Heart right ventricle (tissue), 16 donors: Measurements from ENCODE around the gene VSTM4. TPM values are rescaled to one million over a fixed set of nuclear protein-coding genes. Genes with fewer than 3 reads are reported as not detected.

ENCODE experiments used
- ATAC-seq, 8 donors: fragments of 200-7000 bp; cut with Tn5 transposase; one replicate each; pipeline ENCODE4 v1.9.1; 2020; ENCODE audit warnings: mild to moderate bottlenecking in 8 of 8, moderate library complexity in 8 of 8, moderate number of reproducible peaks in 1 of 8
- DNase-seq, 2 donors: peaks; one replicate each; pipeline ENCODE4 v3.0.0-alpha.2; 2020
- H3K27ac ChIP-seq, 10 donors: fragments of 200-600 bp; sonication (generic) in 2 of 10; one replicate each; pipeline versions ENCODE4 v1.5.0 to v1.8.0; 2020 to 2022; ENCODE audit warnings: mild to moderate bottlenecking in 3 of 10
- H3K27me3 ChIP-seq, 7 donors: fragments of 200-600 bp; one replicate each; pipeline ENCODE4 v1.8.0; 2021 to 2022; ENCODE audit warnings: mild to moderate bottlenecking in 2 of 7
- H3K36me3 ChIP-seq, 9 donors: fragments of 200-600 bp; sonication (generic) in 1 of 9; one replicate each; pipeline versions ENCODE4 v1.5.0 to v1.8.0; 2020 to 2022; ENCODE audit warnings: mild to moderate bottlenecking in 2 of 9
- H3K4me1 ChIP-seq, 9 donors: fragments of 200-600 bp; sonication (generic) in 1 of 9; one replicate each; pipeline versions ENCODE4 v1.5.0 to v1.8.0; 2020 to 2022; ENCODE audit warnings: mild to moderate bottlenecking in 4 of 9
- H3K4me3 ChIP-seq, 10 donors: fragments of 200-600 bp; sonication (generic) in 2 of 10; one replicate each; pipeline versions ENCODE4 v1.5.0 to v1.8.0; 2020 to 2022; ENCODE audit warnings: mild to moderate bottlenecking in 7 of 10, moderate library complexity in 2 of 10
- H3K9me3 ChIP-seq, 11 donors: fragments of 200-600 bp in 10 of 11; sonication (generic) in 2 of 11; one replicate each; pipeline versions ENCODE4 v1.5.0 to v1.8.0; 2013 to 2022; ENCODE audit warnings: mild to moderate bottlenecking in 2 of 11, control low read depth in 1 of 11, moderate library complexity in 1 of 11
- WGBS, 2 donors: extraction: QIAGEN DNeasy Blood & Tissue Kit; methylation state at CpG; one replicate each; pipeline ENCODE4 v1.1.7; 2013; ENCODE audit warnings: inconsistent platforms in 1 of 2; 5-methylcytosine and 5-hydroxymethylcytosine counted together
- intact Hi-C, 10 donors: fragments of 100-400 bp; cut with DNase I; formaldehyde crosslinking; loops; one replicate each; pipeline versions ENCODE4 v1.11.1 to v1.14.2; 2022
- polyA plus RNA-seq, 2 donors: library from polyadenylated mRNA; stranded (reverse); fragments of 200-250 nt; gene quantifications; one replicate each; pipeline ENCODE4 v1.2.3, GENCODE V29; 2013
- total RNA-seq, 10 donors: library from RNA; stranded (reverse); fragmentation: NEBNext Ultra II Directional in 3 of 10; extraction: Animal tissue kit (Norgen Biotek cat#: 25700) in 3 of 10; gene quantifications; one replicate each; pipeline versions ENCODE4 v1.2.1 to v1.2.4, GENCODE V29; 2021 to 2023
- TF ChIP-seq, protein P1 (sequence below), 9 donors: fragments of 200-600 bp; sonication (generic) in 2 of 9; IDR thresholded peaks; one replicate each; pipeline versions ENCODE4 v1.5.0 to v1.8.0; 2021 to 2022; ENCODE audit warnings: antibody characterized with exemption in 9 of 9, mild to moderate bottlenecking in 5 of 9, moderate library complexity in 1 of 9
- donor health status: Arrhythmogenic right ventricular cardiomyopathy.
- donor health status: ischemic (EF 13 %, LVEDD 7.1; RV severe dilation, severe dysfunction).
- donor health status: healthy with polysubstance abuse.
- donor health status: DM: no; HTN: yes; CAD: no.
- donor health status: DM: no; HTN: no; CAD: no.
- donor health status: ischemic (EF 25% LVEDD 6.9; RV normal size, moderate dysfunction).
- donor health status: ischemic (EF 25% LVEDD 5.7; RV mildly dilated, moderate dysfunction).
- donor health status: healthy.
- donor health status: DM: yes; HTN: yes; CAD: no.
- donor health status: Ischemic cardiomyopathy.
- donor health status: ischemic (EF 35%, LVEDD 5.7; RV mildly dilated, moderate dysfunction).
- donor health status: nonischemic (EF 11% LVEDD 7.7; RV severe dilation, severe dysfunction).
- donor health status: DM: yes; HTN: yes; CAD: no.
- donor health status: PGD.
- donor health status: ischemic (EF 29% LVEDD 5.4; RV normal size, mild dysfunction).
- donor health status: nonischemic (EF 23%, LVEDD 6.1; RV moderate dilation, normal function).

The VSTM4 gene
- total and polyA plus RNA-seq, 12 donors, result 5.0 to 26.7 (median 16.3) TPM

DNA sequence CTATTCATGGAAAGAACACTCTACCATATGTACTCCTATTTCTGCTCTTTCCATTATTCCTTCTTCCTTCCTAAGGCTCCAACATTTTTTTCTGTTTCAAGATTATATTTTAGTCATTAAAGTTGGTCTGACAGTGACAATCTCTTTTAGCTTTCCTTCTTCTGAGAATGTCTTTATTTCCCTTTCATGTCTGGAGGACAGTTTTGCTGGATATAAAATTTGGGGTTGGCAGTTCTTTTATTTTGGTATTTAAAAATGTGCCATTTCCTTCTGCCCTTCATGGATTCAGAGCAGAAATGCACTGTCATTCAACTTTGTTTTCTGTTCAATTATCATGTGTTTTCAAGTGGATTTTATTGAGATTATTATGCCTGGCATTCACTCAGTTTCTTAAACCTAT, 53.1 kb downstream of the VSTM4 start:
- no peaks in the 10 kb centered on the region for H3K27me3 ChIP-seq
- no peak overlapping the region for H3K27ac ChIP-seq
- peaks cover 0 to 53% (median 12%) of the 10 kb centered on the region in 9 donors for H3K36me3 ChIP-seq
- ATAC-seq, result no peak
- H3K4me1 ChIP-seq, result peaks cover 0 to 21% (median 12%) of the 10 kb centered on the region in 9 donors
- DNase-seq, result no peak
- intact Hi-C loops, result no loop called here
- TF ChIP-seq, protein P1, sequence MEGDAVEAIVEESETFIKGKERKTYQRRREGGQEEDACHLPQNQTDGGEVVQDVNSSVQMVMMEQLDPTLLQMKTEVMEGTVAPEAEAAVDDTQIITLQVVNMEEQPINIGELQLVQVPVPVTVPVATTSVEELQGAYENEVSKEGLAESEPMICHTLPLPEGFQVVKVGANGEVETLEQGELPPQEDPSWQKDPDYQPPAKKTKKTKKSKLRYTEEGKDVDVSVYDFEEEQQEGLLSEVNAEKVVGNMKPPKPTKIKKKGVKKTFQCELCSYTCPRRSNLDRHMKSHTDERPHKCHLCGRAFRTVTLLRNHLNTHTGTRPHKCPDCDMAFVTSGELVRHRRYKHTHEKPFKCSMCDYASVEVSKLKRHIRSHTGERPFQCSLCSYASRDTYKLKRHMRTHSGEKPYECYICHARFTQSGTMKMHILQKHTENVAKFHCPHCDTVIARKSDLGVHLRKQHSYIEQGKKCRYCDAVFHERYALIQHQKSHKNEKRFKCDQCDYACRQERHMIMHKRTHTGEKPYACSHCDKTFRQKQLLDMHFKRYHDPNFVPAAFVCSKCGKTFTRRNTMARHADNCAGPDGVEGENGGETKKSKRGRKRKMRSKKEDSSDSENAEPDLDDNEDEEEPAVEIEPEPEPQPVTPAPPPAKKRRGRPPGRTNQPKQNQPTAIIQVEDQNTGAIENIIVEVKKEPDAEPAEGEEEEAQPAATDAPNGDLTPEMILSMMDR (IDR thresholded peaks at IDR 0.05), result no peak
- H3K4me3 ChIP-seq, result no peak overlapping the region
- H3K9me3 ChIP-seq, result peaks cover 0 to 30% (median 11%) of the 10 kb centered on the region in 11 donors

- DNase-seq (no peak), ATAC-seq (no peak)
- H3K27ac ChIP-seq, result no peak overlapping the region
- no peaks in the 10 kb centered on the region for H3K27me3 ChIP-seq
- H3K36me3 ChIP-seq, result peaks cover 0 to 53% (median 12%) of the 10 kb centered on the region in 9 donors
- TF ChIP-seq, protein P1 (IDR thresholded peaks at IDR 0.05), result no peak
- peaks cover 0 to 30% (median 11%) of the 10 kb centered on the region in 11 donors for H3K9me3 ChIP-seq
- WGBS, 2 donors, result 98 to 100% methylated on average over 1 of the region's 1 CpG
- H3K4me3 ChIP-seq, result no peak overlapping the region
- H3K4me1 ChIP-seq, result peaks cover 0 to 26% (median 13%) of the 10 kb centered on the region in 9 donors
- intact Hi-C loops, result no loop called here
These were observed 53.7 kb downstream of the VSTM4 start for GRCh38 chr10:49061667-49062066.

DNA sequence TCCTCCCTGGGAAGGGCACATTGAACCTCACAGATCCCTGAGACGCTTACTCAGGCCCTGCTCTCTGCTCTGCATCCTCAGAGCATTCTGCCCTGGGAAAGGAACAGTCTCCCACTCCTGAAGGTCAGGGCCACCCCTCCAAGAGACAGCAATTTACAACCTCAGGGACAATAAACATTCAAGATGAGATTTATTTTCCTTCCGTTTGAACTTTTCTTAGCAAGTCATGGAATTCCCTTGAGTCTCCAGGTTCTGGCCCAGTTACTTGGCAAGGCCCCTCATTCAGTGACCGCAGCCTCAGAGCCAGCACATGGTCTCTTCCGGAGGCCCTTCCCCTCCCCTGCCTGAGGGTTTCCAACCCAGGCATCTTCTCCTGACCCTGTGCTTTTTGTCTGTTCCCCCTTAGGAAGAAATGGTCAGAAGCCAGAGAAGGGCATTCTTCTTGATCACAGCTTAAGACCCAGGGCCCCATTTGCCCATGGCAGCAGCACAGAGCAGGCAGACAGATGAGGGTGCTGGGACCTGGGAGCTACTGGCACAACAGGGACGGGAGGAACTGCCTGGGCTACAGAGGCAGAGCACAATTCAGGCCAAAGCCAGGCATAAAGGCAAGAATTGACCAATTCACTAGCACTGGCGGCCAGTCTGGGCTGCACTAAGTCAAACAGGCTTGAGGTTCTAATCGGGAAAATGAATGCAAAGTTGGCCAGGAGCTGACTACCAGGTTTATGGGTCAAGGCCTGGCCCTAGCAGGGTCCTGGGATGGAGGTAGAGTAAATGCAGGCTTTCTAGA, 56.7 kb downstream of the VSTM4 start:
- Histone ChIP-seq H3K9me3 (peaks cover 0 to 30% (median 11%) of the 10 kb centered on the region in 11 donors), H3K36me3 (peaks cover 0 to 35% (median 8%) of the 10 kb centered on the region in 9 donors), H3K4me1 (peaks cover 5 to 51% (median 41%) of the 10 kb centered on the region in 9 donors), H3K4me3 (no peak overlapping the region), H3K27ac (peak overlapping the region in 6 of 10 donors; percentile 9 to 63 (median 26)), H3K27me3 (no peaks in the 10 kb centered on the region)
- peak; percentile 39 to 86 (median 73) for ATAC-seq
- WGBS, 2 donors, result 51 to 73% methylated on average over 7 of the region's 7 CpGs
- intact Hi-C loops, result loop anchor here in 3 of 10 donors (5.0 kb wide), 1 partner anchor 54 kb away; no protein-coding TSS in a partner anchor
- DNase-seq, result peak; percentile 39 to 53
- TF ChIP-seq, protein P1 (IDR thresholded peaks at IDR 0.05), result no peak

DNA sequence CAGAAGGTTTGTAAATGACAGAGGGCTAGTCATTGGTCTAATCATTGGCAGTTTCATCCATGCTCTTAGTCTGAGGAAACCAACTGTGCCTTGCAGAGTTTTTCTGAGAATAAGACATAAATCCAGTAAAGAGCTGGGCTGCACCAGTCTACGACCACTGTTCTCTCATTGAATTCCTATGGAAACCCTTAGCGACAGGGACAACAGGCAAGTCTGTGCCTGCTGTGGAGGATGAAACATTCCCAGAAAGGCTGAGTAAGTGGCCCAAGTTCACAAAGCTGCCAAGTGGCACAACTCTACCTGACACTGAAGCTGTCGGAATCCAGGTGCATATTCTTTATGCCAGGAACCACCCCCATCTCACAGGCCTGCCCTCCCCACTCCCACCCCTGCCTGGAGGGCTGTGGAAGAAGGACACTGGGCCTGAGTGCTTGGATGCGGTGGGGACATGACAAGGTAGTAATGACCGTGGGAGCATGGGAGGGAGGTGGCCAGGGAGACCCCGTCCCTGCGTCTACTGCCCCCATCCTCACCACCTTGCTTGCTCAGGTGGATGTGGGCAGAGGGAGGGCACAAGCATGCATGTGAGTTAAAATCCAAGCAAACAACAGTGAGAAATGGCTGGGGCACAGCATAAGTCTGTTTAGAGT, 58.0 kb downstream of the VSTM4 start:
- DNase-seq (no peak), ATAC-seq (no peak)
- TF ChIP-seq, protein P1 (IDR thresholded peaks at IDR 0.05), result no peak
- H3K4me3 ChIP-seq, result no peak overlapping the region
- peaks cover 0 to 24% (median 7%) of the 10 kb centered on the region in 11 donors for H3K9me3 ChIP-seq
- WGBS, 2 donors, result 96 to 98% methylated on average over 7 of the region's 7 CpGs
- H3K36me3 ChIP-seq, result peaks cover 0 to 22% (median 0%) of the 10 kb centered on the region in 9 donors
- H3K27me3 ChIP-seq, result no peaks in the 10 kb centered on the region
- peak overlapping the region in 4 of 10 donors; percentile 3 to 28 (median 26) for H3K27ac ChIP-seq
- intact Hi-C loops, result loop anchor here in 3 of 10 donors (5.0 kb wide), 1 partner anchor 55 kb away; no protein-coding TSS in a partner anchor
- peaks cover 5 to 60% (median 48%) of the 10 kb centered on the region in 9 donors for H3K4me1 ChIP-seq
